ENCODE data around the gene BTG3.

The BTG3 gene, protein sequence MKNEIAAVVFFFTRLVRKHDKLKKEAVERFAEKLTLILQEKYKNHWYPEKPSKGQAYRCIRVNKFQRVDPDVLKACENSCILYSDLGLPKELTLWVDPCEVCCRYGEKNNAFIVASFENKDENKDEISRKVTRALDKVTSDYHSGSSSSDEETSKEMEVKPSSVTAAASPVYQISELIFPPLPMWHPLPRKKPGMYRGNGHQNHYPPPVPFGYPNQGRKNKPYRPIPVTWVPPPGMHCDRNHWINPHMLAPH

DNA sequence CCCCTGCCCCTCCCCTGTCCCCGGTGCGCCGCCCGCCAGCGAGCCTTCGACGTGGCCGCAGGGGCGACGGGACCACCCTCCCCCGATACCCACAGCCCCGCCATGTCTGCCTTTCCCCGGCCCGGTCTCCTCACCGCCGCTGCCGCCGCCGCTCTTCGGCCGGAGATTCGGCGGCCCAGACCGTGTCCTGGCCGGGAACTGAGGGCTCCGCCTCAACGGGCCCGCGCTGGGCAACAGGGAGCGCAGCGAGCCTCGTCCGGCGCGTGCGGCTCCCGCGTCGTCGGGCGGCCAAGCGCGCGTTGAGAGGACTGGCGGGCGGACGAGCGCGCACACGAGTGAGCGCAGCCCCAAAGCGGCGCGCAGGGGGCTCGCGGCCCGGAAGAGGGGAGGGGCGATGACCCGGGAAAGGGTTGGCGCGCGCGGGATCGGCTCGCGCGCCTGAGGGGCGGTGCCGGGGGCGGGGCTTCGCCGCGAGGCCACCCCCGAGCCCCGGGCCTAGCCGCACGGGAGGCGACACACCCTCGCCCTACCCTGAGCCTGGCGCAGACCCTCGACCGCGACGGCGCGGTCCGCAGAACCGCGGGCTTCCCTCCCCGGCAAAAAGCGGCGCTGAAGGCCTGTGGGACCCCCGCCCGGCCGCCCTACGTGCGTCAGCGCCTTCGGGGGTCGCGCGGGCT, at the start of gene BTG3:
Gene BTG3 (minus strand): TSS at position 337 of the 677 bp plus-strand sequence. CDS start 3,757 bp downstream, outside the sequence.
- ChIA-PET POLR2A (ENCODE audit: low non-redundant PET) (no interaction called here), CTCF (no interaction called here)
- DNase-seq (ENCODE audit: low spot score) = peak; percentile 67

DNA sequence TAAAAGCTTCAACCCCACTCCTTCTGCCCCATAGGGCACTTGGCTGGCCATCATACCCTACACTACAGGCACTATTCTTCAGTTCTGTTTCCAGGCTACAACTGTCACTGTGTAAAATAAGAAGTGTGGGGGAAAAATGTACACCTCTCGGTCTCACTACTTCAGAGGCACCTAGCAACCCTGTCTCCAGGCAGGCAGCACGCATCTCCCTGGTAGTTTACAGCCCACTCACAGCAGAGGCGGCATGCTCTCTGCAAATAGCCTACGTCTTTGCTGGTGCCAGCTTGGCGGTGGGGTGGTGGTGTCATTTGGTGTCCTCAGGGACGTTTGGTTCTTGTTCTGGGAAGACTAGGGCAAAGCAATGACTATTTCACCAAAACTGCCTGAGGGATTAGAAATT, 48.2 kb upstream of the BTG3 start:
- TF ChIP-seq, protein P1, sequence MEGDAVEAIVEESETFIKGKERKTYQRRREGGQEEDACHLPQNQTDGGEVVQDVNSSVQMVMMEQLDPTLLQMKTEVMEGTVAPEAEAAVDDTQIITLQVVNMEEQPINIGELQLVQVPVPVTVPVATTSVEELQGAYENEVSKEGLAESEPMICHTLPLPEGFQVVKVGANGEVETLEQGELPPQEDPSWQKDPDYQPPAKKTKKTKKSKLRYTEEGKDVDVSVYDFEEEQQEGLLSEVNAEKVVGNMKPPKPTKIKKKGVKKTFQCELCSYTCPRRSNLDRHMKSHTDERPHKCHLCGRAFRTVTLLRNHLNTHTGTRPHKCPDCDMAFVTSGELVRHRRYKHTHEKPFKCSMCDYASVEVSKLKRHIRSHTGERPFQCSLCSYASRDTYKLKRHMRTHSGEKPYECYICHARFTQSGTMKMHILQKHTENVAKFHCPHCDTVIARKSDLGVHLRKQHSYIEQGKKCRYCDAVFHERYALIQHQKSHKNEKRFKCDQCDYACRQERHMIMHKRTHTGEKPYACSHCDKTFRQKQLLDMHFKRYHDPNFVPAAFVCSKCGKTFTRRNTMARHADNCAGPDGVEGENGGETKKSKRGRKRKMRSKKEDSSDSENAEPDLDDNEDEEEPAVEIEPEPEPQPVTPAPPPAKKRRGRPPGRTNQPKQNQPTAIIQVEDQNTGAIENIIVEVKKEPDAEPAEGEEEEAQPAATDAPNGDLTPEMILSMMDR (conservative IDR thresholded peaks at IDR 0.05; ENCODE audit: low read depth) = no peak
- CTCF ChIA-PET = no interaction called here
- H3K27ac ChIP-seq = no peak overlapping the region
- DNase-seq (ENCODE audit: low spot score) = no peak
- POLR2A ChIA-PET (ENCODE audit: low non-redundant PET) = no interaction called here

More for the DNA sequence above, at the start of gene BTG3:
- H3K27ac ChIP-seq = peak within 1 kb of the TSS; percentile 76
- TF ChIP-seq, protein P1 (conservative IDR thresholded peaks at IDR 0.05; ENCODE audit: low read depth) = no peak

DNA sequence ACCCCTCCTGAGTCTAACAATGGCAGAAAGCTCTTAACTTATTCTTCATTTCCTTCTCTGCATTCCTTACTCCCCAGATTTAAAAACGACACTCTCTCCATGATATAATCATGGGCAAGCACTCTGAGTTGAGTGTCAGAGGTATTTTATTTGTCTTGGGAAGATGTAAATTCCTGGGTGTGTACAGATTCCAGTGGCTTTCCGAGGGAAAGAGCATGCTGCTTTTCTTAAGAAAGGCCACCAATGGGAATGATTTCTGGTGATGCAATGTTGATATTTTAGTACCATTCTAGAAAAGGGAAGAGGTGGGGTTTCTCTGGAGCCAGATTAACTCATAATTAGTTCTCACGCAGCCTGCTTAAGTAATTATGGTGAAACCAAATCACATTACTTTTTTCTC, 47.8 kb upstream of the BTG3 start:
- H3K27ac ChIP-seq = no peak overlapping the region
- POLR2A ChIA-PET (ENCODE audit: low non-redundant PET) = no interaction called here
- CTCF ChIA-PET = interaction anchor here (0.7 kb wide), 1 partner anchor 265 kb away, joined by 3 read pairs; no protein-coding TSS in a partner anchor
- TF ChIP-seq, protein P1 (conservative IDR thresholded peaks at IDR 0.05; ENCODE audit: low read depth) = no peak
- DNase-seq (ENCODE audit: low spot score) = peak; percentile 18

DNA sequence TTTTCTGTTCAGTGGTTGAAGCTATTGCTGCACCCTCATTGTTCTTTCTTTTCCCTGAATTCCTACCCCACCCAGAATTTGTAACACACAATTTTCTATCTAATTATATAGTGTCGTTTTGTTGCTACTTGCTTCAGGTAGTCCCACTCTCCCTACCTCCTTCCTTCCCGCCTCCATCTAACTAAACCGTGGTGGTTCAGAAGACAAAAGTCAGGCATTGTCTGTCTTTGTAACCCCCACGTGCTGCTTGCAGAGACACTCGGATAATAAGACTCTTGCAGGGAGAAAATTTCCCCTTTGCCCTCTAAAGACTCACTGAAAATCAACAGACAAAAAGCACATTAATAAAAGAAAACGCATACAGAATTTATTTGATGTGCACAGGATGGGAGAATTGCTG, 46.2 kb upstream of the BTG3 start:
- POLR2A ChIA-PET (ENCODE audit: low non-redundant PET) = no interaction called here
- TF ChIP-seq, protein P1 (conservative IDR thresholded peaks at IDR 0.05; ENCODE audit: low read depth) = no peak
- CTCF ChIA-PET = interaction anchor here (0.6 kb wide), 1 partner anchor 267 kb away, joined by 3 read pairs; no protein-coding TSS in a partner anchor
- DNase-seq (ENCODE audit: low spot score) = no peak
- no peak overlapping the region for H3K27ac ChIP-seq

DNA sequence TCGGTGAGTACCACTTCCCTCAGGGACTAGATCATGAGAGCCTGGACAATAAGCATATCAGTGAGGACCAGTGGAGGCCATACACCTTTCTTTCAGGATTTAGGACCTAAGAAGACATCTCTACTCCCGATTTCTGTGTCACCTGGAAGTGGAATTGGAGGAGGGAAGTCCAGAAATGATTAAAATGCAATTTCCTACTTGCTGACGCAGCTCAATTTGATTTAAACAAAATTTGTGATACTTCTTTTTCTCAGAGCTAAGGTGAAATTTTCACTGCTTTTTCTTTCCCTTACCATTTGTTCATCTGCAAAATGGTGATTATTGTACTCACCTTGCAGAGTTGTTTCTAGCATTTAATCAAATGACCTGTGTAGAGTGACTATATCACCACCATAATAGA, 38.8 kb upstream of the BTG3 start:
- ChIA-PET CTCF (interaction anchor here (0.7 to 1.1 kb wide), 2 partner anchors 28 to 540 kb away, joined by 3 read pairs; no protein-coding TSS in a partner anchor), POLR2A (ENCODE audit: low non-redundant PET) (no interaction called here)
- TF ChIP-seq, protein P1 (conservative IDR thresholded peaks at IDR 0.05; ENCODE audit: low read depth) = no peak
- DNase-seq (ENCODE audit: low spot score) = no peak
- no peak overlapping the region for H3K27ac ChIP-seq

DNA sequence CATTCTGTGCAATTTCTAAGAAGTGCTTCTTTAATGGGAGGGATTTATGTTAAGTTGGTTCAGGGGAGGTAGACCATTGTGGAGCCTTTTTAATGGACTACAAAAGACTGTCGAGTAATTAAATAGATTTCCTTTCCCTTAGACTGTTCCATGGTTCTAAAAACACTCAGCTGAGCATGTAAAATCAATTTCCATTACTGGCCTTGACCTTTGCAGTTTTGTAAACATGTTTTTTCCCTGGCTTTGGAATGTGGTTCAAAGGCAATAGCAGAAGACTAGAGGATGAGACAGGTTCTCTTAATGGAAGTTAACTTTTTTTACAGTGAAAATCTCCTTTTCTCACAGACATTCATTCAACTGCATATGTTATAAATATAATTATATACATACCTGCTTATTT, 37.6 kb upstream of the BTG3 start:
- TF ChIP-seq, protein P1 (conservative IDR thresholded peaks at IDR 0.05; ENCODE audit: low read depth) = no peak
- CTCF ChIA-PET = no interaction called here
- DNase-seq (ENCODE audit: low spot score) = no peak

More for the DNA sequence above, 37.6 kb upstream of the BTG3 start:
- H3K27ac ChIP-seq = no peak overlapping the region
- POLR2A ChIA-PET (ENCODE audit: low non-redundant PET) = no interaction called here
